Measurements from ENCODE around the gene MYCN.
"Not testable (repeated sequence)": the region's sequence is repeated elsewhere in the genome, so short reads cannot be mapped to it uniquely, and the experiment has no call there.

- not testable (repeated sequence) for TF ChIP-seq CTCF (optimal IDR thresholded peaks at IDR 0.05 in 1 of 3, IDR thresholded peaks at IDR 0.05 in 1 of 3, conservative IDR thresholded peaks at IDR 0.05 in 1 of 3; ENCODE audit: extremely low read depth in 1 of 3, insufficient read depth in 2 of 3, low read length in 3 of 3); EZH2 (IDR thresholded peaks at IDR 0.05; ENCODE audit: low read length)
Observed at GRCh38 chr2:15963109-15963976, 23.0 kb downstream of the MYCN start.

All from keratinocyte (primary cell).